ENCODE measurements around the gene UXT. TPM values are rescaled to one million over a fixed set of nuclear protein-coding genes. Genes with fewer than 3 reads are reported as not detected.

The UXT gene
- total and polyA plus RNA-seq, 2 of the 13 experiments (the other 11 are each of a cell fraction or from before 2014, with no cell fraction given), result 107 to 123 TPM

GRCh38 chrX:47658684-47659420 lies at the start of gene UXT (continued):
- TF ChIP-seq MNT (IDR thresholded peaks at IDR 0.05) (peak; percentile 61), SMC3 (IDR thresholded peaks at IDR 0.05; ENCODE audit: low read length) (no peak), MXD1 (CRISPR knock-in tag; IDR thresholded peaks at IDR 0.05) (peak; percentile 82; the same call in 1 of the 2 replicates), ATAD3A (CRISPR knock-in tag; IDR thresholded peaks at IDR 0.05) (no peak), ZFP1 (CRISPR knock-in tag; IDR thresholded peaks at IDR 0.05) (no peak), ERF (CRISPR knock-in tag; IDR thresholded peaks at IDR 0.05) (0 out of 2 replicates have a peak, but pooled peaks have one; percentile 19), YEATS2 (CRISPR knock-in tag; IDR thresholded peaks at IDR 0.05; ENCODE audit: borderline replicate concordance) (peak; percentile 32; the same call in 1 of the 2 replicates), SP2 (CRISPR knock-in tag; IDR thresholded peaks at IDR 0.05) (peak; percentile 79), ZNF570 (CRISPR knock-in tag; IDR thresholded peaks at IDR 0.05; ENCODE audit: borderline replicate concordance) (no peak), ZNF709 (CRISPR knock-in tag; IDR thresholded peaks at IDR 0.05) (peak; percentile 52; the same call in 1 of the 2 replicates), ZNF552 (CRISPR knock-in tag; IDR thresholded peaks at IDR 0.05; ENCODE audit: borderline replicate concordance) (peak; percentile 22; the same call in 1 of the 2 replicates), SMAD3 (CRISPR knock-in tag; IDR thresholded peaks at IDR 0.05) (no peak)
- TF ChIP-seq, protein P1, sequence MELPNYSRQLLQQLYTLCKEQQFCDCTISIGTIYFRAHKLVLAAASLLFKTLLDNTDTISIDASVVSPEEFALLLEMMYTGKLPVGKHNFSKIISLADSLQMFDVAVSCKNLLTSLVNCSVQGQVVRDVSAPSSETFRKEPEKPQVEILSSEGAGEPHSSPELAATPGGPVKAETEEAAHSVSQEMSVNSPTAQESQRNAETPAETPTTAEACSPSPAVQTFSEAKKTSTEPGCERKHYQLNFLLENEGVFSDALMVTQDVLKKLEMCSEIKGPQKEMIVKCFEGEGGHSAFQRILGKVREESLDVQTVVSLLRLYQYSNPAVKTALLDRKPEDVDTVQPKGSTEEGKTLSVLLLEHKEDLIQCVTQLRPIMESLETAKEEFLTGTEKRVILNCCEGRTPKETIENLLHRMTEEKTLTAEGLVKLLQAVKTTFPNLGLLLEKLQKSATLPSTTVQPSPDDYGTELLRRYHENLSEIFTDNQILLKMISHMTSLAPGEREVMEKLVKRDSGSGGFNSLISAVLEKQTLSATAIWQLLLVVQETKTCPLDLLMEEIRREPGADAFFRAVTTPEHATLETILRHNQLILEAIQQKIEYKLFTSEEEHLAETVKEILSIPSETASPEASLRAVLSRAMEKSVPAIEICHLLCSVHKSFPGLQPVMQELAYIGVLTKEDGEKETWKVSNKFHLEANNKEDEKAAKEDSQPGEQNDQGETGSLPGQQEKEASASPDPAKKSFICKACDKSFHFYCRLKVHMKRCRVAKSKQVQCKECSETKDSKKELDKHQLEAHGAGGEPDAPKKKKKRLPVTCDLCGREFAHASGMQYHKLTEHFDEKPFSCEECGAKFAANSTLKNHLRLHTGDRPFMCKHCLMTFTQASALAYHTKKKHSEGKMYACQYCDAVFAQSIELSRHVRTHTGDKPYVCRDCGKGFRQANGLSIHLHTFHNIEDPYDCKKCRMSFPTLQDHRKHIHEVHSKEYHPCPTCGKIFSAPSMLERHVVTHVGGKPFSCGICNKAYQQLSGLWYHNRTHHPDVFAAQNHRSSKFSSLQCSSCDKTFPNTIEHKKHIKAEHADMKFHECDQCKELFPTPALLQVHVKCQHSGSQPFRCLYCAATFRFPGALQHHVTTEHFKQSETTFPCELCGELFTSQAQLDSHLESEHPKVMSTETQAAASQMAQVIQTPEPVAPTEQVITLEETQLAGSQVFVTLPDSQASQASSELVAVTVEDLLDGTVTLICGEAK (IDR thresholded peaks at IDR 0.05), result no peak
- TF ChIP-seq, protein P1 (CRISPR knock-in tag; IDR thresholded peaks at IDR 0.05), result no peak
- TF ChIP-seq, protein P2, sequence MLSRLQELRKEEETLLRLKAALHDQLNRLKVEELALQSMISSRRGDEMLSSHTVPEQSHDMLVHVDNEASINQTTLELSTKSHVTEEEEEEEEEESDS (CRISPR knock-in tag; IDR thresholded peaks at IDR 0.05; ENCODE audit: borderline replicate concordance), result no peak
- TF ChIP-seq, protein P3, sequence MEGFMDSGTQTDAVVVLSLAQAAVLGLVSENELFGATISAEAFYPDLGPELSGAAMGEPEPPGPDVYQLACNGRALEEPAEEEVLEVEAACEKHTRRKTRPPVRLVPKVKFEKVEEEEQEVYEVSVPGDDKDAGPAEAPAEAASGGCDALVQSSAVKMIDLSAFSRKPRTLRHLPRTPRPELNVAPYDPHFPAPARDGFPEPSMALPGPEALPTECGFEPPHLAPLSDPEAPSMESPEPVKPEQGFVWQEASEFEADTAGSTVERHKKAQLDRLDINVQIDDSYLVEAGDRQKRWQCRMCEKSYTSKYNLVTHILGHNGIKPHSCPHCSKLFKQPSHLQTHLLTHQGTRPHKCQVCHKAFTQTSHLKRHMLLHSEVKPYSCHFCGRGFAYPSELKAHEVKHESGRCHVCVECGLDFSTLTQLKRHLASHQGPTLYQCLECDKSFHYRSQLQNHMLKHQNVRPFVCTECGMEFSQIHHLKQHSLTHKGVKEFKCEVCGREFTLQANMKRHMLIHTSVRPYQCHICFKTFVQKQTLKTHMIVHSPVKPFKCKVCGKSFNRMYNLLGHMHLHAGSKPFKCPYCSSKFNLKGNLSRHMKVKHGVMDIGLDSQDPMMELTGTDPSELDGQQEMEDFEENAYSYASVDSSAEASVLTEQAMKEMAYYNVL (CRISPR knock-in tag; IDR thresholded peaks at IDR 0.05; ENCODE audit: borderline replicate concordance), result no peak
